WERI-Rb-1 (cell line): Measurements from ENCODE around the gene MED31.

Experiments used
- DNase-seq: peaks from one replicate; pipeline ENCODE4 v3.0.0-alpha.2; 2020
- H3K27ac ChIP-seq: fragments of 250-450 bp; sonication (Bioruptor Pico); 2 replicates; pipeline ENCODE4 v1.5.1; 2020; ENCODE audit warnings: mild to moderate bottlenecking, moderate library complexity
- H3K27me3 ChIP-seq: fragments of 250-450 bp; sonication (Bioruptor Pico); 2 replicates; pipeline ENCODE4 v1.5.1; 2021; ENCODE audit warnings: mild to moderate bottlenecking, low read depth, moderate library complexity; ENCODE audit not compliant: insufficient read depth, severe bottlenecking
- H3K36me3 ChIP-seq: fragments of 250-450 bp; sonication (Bioruptor Pico); 2 replicates; pipeline ENCODE4 v1.5.1; 2020; ENCODE audit warnings: mild to moderate bottlenecking, moderate library complexity
- H3K4me3 ChIP-seq: 2 replicates; pipeline ENCODE4 v1.5.1; 2011; ENCODE audit warnings: low read depth, mild to moderate bottlenecking, control low read depth, low read length
- H3K9me3 ChIP-seq: fragments of 250-450 bp; sonication (Bioruptor Pico); 2 replicates; pipeline ENCODE4 v1.5.1; 2021; ENCODE audit warnings: mild to moderate bottlenecking, moderate library complexity; ENCODE audit not compliant: severe bottlenecking
- TF ChIP-seq, protein P1 (sequence below): IDR thresholded peaks from 2 replicates; pipeline ENCODE4 v1.5.1; 2011; ENCODE audit warnings: low read depth, mild to moderate bottlenecking, control low read depth, inconsistent platforms, low read length

MED31 gene

DNA sequence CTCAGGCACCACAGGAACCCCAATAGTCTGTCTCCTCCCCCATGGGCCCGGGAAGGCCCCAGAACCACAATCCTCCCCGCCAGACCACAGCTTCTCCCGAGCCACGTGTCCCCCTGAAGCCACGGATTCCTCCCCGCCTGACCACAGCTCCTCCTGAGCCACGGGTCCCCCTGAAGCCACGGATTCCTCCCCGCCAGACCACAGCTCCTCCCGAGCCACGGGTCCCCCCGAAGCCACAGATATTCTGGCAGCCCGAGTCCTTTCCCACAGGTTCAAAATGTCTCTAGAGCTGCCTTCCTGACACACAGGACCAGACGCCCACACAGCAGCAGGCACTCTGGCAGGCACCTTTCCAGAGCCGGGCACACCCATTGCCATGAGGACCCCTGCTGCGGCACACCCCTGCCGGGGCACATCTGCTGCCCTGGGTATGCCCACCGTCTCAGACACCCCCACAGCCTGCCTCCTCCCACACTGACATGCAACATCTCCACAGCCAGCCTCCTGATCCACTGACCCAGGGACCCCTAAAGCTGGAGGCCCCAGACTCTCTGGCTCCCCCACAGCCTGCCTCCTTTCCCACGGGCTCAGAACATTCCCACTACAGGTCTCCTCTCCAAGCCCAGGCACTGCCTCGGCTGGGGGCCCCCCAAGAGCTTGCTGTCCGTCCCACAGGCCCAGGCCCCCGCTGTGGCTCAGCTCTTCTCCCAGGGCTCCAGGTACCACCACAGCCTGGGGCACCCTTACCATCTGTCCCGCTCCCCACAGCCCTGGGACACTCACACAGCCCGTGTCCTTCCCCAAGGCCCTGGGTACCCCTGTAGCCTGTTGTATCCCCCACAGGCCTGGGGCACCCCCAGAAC lies 13.1 kb downstream of the MED31 start:
- H3K4me3 ChIP-seq, result no peak overlapping the region
- H3K27me3 ChIP-seq, result no peaks in the 10 kb centered on the region
- H3K27ac ChIP-seq, result no peak overlapping the region
- H3K9me3 ChIP-seq, result peaks cover 2% of the 10 kb centered on the region
- H3K36me3 ChIP-seq, result peaks cover 43% of the 10 kb centered on the region
- DNase-seq, result no peak
- TF ChIP-seq, protein P1, sequence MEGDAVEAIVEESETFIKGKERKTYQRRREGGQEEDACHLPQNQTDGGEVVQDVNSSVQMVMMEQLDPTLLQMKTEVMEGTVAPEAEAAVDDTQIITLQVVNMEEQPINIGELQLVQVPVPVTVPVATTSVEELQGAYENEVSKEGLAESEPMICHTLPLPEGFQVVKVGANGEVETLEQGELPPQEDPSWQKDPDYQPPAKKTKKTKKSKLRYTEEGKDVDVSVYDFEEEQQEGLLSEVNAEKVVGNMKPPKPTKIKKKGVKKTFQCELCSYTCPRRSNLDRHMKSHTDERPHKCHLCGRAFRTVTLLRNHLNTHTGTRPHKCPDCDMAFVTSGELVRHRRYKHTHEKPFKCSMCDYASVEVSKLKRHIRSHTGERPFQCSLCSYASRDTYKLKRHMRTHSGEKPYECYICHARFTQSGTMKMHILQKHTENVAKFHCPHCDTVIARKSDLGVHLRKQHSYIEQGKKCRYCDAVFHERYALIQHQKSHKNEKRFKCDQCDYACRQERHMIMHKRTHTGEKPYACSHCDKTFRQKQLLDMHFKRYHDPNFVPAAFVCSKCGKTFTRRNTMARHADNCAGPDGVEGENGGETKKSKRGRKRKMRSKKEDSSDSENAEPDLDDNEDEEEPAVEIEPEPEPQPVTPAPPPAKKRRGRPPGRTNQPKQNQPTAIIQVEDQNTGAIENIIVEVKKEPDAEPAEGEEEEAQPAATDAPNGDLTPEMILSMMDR, result no peak

DNA sequence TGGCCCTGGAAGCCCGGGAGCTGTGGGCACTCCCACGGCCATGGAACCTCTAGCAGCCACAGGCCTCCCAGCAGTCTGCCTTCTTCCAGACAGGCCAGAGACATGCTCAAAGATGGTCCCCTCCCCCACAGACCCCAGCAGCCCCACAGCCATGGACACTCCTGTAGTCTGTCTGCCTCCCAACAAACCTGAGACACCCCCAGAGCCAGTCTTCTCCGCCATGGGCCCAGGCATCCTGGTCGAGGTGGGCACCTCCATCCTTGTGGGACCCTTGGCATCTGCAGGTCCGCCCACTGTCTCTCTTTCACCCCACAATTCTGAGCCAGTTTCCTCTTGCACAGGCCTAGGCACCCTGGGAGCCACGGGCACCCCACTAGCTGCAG lies 14.0 kb downstream of the MED31 start:
- H3K9me3 ChIP-seq, result peaks cover 2% of the 10 kb centered on the region
- H3K27ac ChIP-seq, result no peak overlapping the region
- TF ChIP-seq, protein P1, result no peak
- no peaks in the 10 kb centered on the region for H3K27me3 ChIP-seq
- DNase-seq, result no peak
- H3K4me3 ChIP-seq, result no peak overlapping the region
- peaks cover 43% of the 10 kb centered on the region for H3K36me3 ChIP-seq

GRCh38 chr17:6636616-6637457 lies 14.6 kb downstream of the MED31 start:
- Histone ChIP-seq H3K27ac (no peak overlapping the region), H3K9me3 (peaks cover 2% of the 10 kb centered on the region), H3K4me3 (no peak overlapping the region), H3K27me3 (no peaks in the 10 kb centered on the region), H3K36me3 (peaks cover 46% of the 10 kb centered on the region)
- TF ChIP-seq, protein P1, result no peak
- no peak for DNase-seq

DNA sequence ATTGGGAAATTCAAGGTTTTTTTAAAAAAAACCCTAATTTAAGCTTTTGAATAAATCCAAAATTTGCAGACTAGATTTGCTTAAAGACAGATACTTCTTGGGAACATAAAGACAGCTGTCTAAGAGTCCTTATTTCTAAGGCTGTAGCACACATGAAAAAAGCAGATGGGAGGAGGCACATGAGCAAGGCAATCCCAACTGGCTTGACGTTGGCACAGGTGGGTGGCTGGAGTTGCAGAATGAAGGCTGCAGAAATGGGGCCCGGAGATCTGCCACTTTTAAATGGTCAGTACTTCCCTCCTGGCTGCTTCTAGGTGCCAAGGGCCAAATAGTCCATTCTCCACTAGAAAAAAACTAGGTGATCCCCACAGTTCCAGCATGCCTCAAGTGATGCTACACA lies 15.3 kb downstream of the MED31 start:
- H3K9me3 ChIP-seq, result peaks cover 2% of the 10 kb centered on the region
- DNase-seq, result no peak

DNA sequence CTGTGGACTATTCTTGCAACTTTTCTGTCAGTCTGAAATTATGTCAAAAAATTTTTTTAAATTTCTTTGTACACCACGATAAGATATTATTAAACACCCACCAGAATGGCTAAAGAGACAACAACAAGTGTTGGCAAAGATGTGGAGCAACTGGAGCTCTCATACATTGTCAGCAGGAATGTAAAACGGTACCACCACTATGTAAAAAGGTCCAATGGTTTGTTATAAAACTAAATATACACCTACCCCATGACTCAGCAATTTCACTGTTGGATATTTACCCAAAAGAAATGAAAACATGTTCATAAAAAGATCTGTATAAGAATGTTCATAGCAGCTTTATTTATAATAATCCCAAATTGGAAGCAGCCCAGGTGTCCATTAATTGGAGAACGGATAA lies 18.1 kb downstream of the MED31 start:
- TF ChIP-seq, protein P1, result no peak
- H3K27ac ChIP-seq, result no peak overlapping the region
- DNase-seq, result no peak
- peaks cover 59% of the 10 kb centered on the region for H3K36me3 ChIP-seq
- no peaks in the 10 kb centered on the region for H3K27me3 ChIP-seq
- no peak overlapping the region for H3K4me3 ChIP-seq
- H3K9me3 ChIP-seq, result no peaks in the 10 kb centered on the region

More for the DNA sequence above, 15.3 kb downstream of the MED31 start:
- TF ChIP-seq, protein P1, result no peak
- no peak overlapping the region for H3K4me3 ChIP-seq
- no peak overlapping the region for H3K27ac ChIP-seq
- no peaks in the 10 kb centered on the region for H3K27me3 ChIP-seq
- peaks cover 48% of the 10 kb centered on the region for H3K36me3 ChIP-seq
